Measurements from ENCODE around the gene HID1.

DNA sequence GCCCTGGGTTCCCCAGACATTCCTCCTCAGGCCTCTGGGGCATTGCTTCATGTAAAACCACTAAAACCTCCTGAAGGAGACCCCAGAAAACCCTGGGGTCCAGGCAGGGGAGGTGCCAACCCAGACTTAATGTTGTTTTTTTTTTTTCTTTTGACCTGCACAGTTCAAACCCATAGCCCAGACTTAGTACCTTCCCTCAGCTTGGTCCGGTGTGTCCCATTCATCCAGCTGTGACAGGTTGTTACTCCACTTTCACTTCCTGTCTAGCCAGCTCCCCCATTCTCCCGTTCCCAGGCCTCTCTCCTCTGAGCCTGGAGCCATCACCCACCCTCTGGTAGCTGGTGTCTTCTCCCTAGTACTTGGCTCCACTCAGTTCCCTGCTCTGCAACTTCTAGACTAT, 19.7 kb upstream of the HID1 start:
- TF ChIP-seq GATA2 (IDR thresholded peaks at IDR 0.05; ENCODE audit: low read depth, low read length) (no peak), GATA3 (IDR thresholded peaks at IDR 0.05; ENCODE audit: low read depth, low read length) (no peak)
